Ureter (tissue), 1 donor: ENCODE data around the gene PNPLA2. TPM values are rescaled to one million over a fixed set of nuclear protein-coding genes. Genes with fewer than 3 reads are reported as not detected.

Source experiments
- DNase-seq: peaks from one replicate; pipeline ENCODE4 v3.0.0-alpha.2; 2020; ENCODE audit warnings: low spot score
- total RNA-seq: library from RNA; stranded (reverse); gene quantifications from one replicate; pipeline ENCODE4 v1.2.4, GENCODE V29; 2023
- donor health status: DM: yes; HTN: yes; CAD: no.

PNPLA2 gene
- total RNA-seq, 1 donor from 2014 or later, result 118 TPM

DNA sequence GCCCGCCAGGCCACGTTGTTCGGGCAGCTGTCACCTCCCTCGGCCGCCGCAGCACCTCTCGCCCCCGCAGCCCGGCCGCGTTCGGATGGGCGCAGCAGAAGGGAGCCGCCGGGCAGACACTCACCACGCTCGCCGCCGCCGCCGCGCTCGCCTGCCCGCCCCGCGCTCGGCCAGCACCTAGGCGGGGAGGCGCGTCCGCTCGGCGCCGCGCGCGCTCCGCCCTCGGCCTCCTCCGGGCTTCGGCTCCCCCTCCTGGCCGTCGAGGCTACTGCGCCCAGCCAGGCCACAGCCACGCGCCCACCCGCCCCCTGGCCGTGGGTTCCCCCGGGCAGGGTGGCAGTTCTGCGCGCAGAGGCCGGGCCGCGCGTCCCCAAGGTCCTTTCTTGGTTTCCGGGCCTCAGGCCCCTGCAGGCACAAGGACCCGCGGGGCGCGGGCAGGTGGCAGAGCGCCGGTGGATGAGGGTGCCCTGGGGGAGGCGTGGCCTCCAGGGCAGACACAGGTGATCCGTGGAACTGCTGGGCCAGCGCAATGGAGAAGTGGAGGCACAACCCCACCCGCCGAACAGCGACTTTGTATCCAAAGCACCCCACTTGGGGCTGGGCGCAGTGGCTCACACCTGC is 20.5 kb upstream of the PNPLA2 start, which contains the start of gene SLC25A22:
SLC25A22 (minus strand) TSS at position 189 of the 621 bp plus-strand sequence. CDS start 3,275 bp downstream, outside the sequence.
- DNase-seq, result no peak

DNA sequence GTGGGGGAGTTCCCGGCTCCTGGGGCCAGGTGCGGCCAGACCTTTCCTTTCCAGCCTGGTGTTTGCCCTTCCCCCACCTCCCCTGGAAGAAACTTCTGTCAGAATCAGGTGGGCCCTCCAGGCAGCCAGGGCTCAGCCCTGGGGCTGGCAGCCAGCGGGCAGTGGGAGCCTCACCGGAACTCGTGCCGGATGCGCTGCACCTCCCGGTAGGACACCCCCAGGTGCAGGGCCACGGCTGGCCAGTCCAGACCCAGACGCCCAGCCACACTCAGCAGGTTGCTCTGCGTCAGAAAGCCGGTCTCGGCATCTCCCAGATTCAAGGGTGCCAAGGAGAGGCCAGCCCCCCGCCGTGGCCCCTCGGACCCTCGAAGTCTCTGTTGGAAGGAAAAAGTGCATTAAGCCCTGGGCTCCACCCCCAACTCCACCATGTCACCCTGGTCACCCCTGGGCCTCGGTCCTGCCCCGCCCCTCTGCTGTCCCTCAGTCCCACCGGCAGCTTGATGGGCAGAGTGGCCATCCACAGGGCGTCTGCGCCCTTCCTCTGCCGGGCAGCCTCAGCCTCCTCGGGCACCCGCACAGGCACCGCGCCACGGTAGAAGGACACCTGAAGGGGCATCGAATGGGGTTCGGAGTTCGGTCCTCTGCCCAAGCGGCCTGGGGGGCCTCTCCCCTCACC is 18.9 kb upstream of the PNPLA2 start:
- DNase-seq, result no peak

DNA sequence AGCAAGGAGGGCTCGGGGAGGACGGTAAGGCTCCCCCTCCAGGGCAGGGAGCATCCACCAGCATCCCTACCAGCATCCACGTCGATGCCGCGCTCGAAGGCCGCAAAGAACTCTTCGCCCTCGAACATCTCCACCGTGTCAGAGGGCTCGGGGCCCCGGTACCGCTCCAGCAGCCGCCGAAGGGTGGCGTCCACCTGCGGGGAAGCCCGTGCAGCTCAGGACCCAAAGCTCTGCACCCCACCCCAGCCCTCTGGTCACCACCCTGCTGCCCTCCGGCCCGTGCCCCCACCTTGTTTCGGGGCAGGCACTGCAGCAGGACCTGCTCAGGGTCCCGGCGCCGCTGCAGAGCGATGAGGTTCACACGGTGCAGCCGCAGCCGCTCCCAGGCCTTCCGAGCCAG is 18.2 kb upstream of the PNPLA2 start:
- no peak for DNase-seq

- no peak for DNase-seq
Observed at GRCh38 chr11:801097-801780, 17.5 kb upstream of the PNPLA2 start.

- no peak for DNase-seq
Observed at GRCh38 chr11:802018-802617, 16.6 kb upstream of the PNPLA2 start.

DNA sequence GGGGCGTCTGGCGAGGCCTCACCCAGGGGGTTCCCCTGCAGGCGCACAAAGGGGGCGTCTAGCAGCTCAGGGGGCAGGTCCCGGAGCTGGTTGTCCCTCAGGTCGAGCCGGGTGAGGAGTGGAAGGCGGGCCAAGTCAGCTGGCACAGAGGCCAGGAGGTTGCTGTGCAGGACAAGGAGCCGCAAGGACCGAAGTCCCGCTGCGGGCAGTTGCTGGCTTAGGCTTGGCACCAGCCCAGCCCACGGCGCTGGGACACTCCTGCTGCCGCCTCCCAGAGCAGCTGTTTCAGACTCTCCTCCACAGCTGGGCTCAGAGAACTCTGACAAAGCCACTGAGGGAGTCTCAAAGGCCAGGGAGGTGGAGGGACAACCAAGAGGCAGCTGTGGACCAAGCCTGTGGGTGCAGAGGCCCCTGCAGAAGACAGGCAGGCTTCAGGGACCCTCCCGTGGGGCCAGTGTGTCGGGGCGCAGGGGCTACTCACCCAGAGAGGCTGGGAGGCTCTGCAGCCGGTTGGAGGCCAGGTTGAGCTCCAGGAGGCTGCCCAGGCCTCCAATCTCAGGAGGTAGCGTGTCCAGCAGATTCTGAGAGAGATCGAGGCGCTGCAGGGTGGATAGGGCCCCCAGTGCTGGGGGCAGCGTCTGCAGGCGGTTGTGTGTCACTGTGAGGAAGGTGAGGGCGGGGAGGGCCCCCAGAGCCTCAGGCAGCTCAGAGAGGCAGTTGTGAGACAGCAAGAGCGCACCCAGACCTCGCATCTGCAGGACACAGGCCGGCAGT is 15.8 kb upstream of the PNPLA2 start:
- no peak for DNase-seq

GRCh38 chr11:803467-803742 is 15.3 kb upstream of the PNPLA2 start:
- no peak for DNase-seq

DNA sequence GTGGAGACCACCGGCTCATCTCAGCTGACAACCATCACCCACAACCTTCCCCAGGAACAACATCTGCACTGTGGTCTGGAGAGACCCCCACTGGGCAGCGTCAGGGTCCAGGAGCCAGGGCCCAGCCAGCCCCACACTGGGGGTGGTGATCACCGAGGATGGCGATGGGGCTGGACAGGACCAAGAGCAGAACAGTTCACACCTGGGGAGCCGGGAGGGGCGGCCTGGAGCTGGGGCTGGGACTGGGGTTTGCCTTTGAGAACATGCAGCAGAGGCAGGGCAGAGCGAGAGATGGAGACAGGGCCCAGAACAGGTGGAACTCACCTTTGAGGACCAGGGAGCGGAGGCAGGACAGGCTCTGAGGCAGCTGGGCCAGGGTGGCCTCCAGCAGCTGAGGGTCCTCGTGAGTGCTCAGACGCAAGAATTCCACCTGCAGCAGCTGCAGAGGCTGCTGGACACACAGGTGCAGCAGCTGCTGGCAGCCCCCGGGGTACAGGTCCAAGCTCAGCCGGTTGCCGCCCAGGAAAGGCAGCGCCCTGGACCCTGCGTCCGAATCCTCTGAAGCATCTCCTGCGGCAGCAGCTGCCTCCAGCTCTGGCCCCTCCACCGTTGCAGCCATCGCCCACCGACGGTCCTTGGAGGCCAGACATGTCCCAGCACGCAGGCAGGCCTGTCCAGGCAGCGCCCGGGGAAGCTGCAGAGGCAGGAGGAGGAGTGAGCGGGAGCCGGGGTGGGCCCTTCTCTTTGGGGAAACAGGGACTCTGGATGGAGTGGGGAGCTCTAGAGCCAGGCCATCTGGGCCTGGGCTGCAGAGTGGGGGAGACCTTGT is 14.7 kb upstream of the PNPLA2 start:
- DNase-seq, result peak; percentile 81

- no peak for DNase-seq
Observed at GRCh38 chr11:804599-804964, 14.1 kb upstream of the PNPLA2 start.

GRCh38 chr11:808427-809286 is 10.1 kb upstream of the PNPLA2 start:
- no peak for DNase-seq

GRCh38 chr11:809287-810039 is 9.3 kb upstream of the PNPLA2 start, which contains the start of gene RPLP2:
Gene RPLP2, plus strand, starts transcription at chr11:809967. Its CDS starts 268 bp downstream, at chr11:810235.
- peak; percentile 98 for DNase-seq

- DNase-seq, result no peak
Observed at GRCh38 chr11:810040-810567, 8.6 kb upstream of the PNPLA2 start.

- DNase-seq, result no peak
Observed at GRCh38 chr11:811446-812245, 7.1 kb upstream of the PNPLA2 start.

DNA sequence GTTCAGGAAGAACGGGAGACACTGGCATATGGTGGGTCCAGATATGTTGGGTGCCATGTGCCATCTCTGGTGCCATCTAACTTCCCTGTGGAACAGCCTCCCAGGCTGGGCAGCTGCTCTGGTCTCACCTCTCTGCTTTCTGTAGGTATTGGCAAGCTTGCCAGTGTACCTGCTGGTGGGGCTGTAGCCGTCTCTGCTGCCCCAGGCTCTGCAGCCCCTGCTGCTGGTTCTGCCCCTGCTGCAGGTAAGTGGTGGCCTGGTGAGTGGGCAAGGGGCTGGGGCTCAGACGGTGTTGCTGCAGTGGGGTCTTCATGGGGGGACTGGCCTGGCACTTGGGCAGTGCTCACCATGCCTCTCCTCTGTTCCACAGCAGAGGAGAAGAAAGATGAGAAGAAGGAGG is 6.3 kb upstream of the PNPLA2 start:
- no peak for DNase-seq

DNA sequence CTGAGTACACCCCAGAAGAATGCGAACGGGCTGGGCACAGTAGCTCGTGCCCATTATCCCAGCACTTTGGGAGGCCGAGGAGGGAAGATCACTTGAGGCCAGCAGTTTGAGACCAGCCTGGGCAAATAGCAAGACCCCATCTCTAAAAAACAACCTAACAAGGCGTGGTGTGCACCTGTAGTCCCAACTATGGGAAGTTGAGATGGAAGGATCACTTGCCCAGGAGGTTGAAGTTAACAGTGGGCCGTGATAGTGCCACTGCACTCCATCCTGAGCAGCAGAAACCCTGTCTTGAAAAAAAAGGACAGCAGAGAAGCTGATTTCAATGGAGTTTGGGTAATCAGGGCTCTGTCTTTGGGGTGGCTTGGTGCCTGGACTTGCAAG is 5.7 kb upstream of the PNPLA2 start:
- DNase-seq, result no peak

GRCh38 chr11:813456-814096 is 5.1 kb upstream of the PNPLA2 start:
- DNase-seq, result no peak

DNA sequence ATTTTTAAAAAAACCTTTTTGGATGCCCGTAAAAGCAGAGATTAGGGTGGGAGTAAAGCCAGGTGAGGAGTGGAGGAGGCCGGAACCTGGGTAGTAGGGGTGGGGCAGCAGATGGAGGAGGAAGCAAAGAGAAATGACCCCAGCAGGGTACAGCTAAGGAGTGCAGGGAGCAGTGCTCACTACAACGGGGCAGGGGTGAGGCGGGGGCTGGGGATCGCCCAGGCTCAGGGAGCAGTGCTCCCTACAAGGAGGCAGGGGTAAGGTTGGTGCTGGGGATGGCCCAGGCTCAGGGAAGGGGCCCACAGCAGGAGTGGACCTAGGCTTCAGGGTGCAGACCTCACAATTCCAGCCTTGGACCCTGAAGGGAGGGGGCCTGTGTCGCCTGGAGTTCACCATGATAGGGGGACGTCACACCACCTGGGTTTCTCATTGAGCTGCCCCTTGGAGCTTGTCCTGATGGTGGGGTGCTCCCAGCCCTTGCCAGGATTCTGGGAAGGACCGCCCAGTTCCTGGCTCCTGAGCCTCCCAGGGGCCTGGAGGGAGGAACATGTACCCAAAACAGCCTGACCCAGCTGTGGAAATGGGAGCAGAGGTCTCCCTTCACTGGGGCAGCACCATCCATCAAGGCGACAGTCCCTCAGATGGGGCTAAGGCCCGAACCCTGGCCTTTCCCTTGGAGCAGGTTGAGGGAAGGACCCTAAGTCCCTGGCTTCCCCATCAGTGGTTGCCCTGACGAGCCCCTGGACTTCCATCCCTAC is 2.9 kb upstream of the PNPLA2 start:
- no peak for DNase-seq
